SK-N-SH treated with all-trans-retinoic acid at 6 μM for 48 hours (cell line): ENCODE measurements around the gene LGR5.

Experiments used
- BACH2 ChIP-seq: fragments of 250-450 bp; sonication (Bioruptor Pico); IDR thresholded peaks from 2 replicates; pipeline ENCODE4 v1.9.0; 2021; ENCODE audit warnings: mild to moderate bottlenecking, borderline replicate concordance
- PATZ1 ChIP-seq: fragments of 250-450 bp; sonication (Bioruptor Pico); IDR thresholded peaks from 2 replicates; pipeline ENCODE4 v1.8.0; 2020; ENCODE audit warnings: mild to moderate bottlenecking, moderate library complexity, borderline replicate concordance
- RARB ChIP-seq: fragments of 250-450 bp; sonication (Bioruptor Pico); IDR thresholded peaks from 2 replicates; pipeline ENCODE4 v1.8.0; 2021; ENCODE audit warnings: mild to moderate bottlenecking, moderate library complexity
- TSHZ2 ChIP-seq: fragments of 250-450 bp; sonication (Bioruptor Pico); IDR thresholded peaks from 2 replicates; pipeline ENCODE4 v1.5.0; 2020; ENCODE audit warnings: mild to moderate bottlenecking, moderate library complexity
- ZC3H10 ChIP-seq: fragments of 250-450 bp; sonication (Bioruptor Pico); IDR thresholded peaks from 2 replicates; pipeline ENCODE4 v1.5.1; 2021; ENCODE audit warnings: mild to moderate bottlenecking, moderate library complexity
- ZFP3 ChIP-seq: fragments of 250-450 bp; sonication (Bioruptor Pico); IDR thresholded peaks from 2 replicates; pipeline ENCODE4 v1.5.0; 2020; ENCODE audit warnings: mild to moderate bottlenecking, moderate library complexity

- TF ChIP-seq PATZ1, result no peak
- no peak for TF ChIP-seq RARB
- no peak for TF ChIP-seq TSHZ2 (CRISPR knock-in tag)
- no peak for TF ChIP-seq BACH2 (CRISPR knock-in tag)
- TF ChIP-seq ZC3H10 (CRISPR knock-in tag), result no peak
- TF ChIP-seq ZFP3 (CRISPR knock-in tag), result no peak
Measured at GRCh38 chr12:71461787-71462328, 22.3 kb downstream of the LGR5 start.
